ENCODE results near the gene ARID4B.
"Not testable (repeated sequence)": the region's sequence is repeated elsewhere in the genome, so short reads cannot be mapped to it uniquely, and the experiment has no call there.

Gene ARID4B

GRCh38 chr1:235160957-235161684 lies 166.9 kb downstream of the ARID4B start, which contains the start of gene RBM34:
Gene RBM34 (minus strand): TSS chr1:235161250. CDS start chr1:235161226, 24 bp downstream.
- Histone ChIP-seq H3K79me2 (ENCODE audit: insufficient read depth, low read length) (peaks cover 41% of the 10 kb centered on the region), H3K9me2 (replicated peaks; ENCODE audit: insufficient read depth, low read length) (no peaks in the 10 kb centered on the region), H2AFZ (ENCODE audit: low read depth, low read length, severe bottlenecking) (peak within 1 kb of the TSS; percentile 76), H3K9me3 (ENCODE audit: insufficient read depth, low read length) (no peaks in the 10 kb centered on the region), H3K4me2 (ENCODE audit: low read depth, low read length, poor library complexity, severe bottlenecking) (peak within 1 kb of the TSS; percentile 91), H4K20me1 (ENCODE audit: low read depth, low read length) (no peaks in the 10 kb centered on the region; the same call in 1 of the 2 replicates), H3K9ac (ENCODE audit: low read length) (peak within 1 kb of the TSS; percentile 82), H3F3A (ENCODE audit: insufficient read depth) (peaks cover 6% of the 10 kb centered on the region; the same call in 1 of the 2 replicates), H3K27ac (ENCODE audit: low read depth, low read length) (peak within 1 kb of the TSS; percentile 49), H3K4me3 (ENCODE audit: insufficient read depth, low read length, poor library complexity, severe bottlenecking) (peak within 1 kb of the TSS; percentile 86), H3K36me3 (ENCODE audit: low read length) (peaks cover 8% of the 10 kb centered on the region; the same call in 1 of the 2 replicates), H3K27me3 (ENCODE audit: low read length) (no peaks in the 10 kb centered on the region)
- TF ChIP-seq EZH2phosphoT487 (conservative IDR thresholded peaks at IDR 0.05; ENCODE audit: low read length) = no peak
- no peak for TF ChIP-seq CTCF (IDR thresholded peaks at IDR 0.05; ENCODE audit: insufficient read depth, low read length, poor library complexity, severe bottlenecking)

- no peaks in the 10 kb centered on the region for H3K27me3 ChIP-seq (ENCODE audit: low read length)
- peak overlapping the region; percentile 49 for H3K27ac ChIP-seq (ENCODE audit: low read depth, low read length)
- no peaks in the 10 kb centered on the region; the same call in 1 of the 2 replicates for H4K20me1 ChIP-seq (ENCODE audit: low read depth, low read length)
- H3K4me3 ChIP-seq (ENCODE audit: insufficient read depth, low read length, poor library complexity, severe bottlenecking) = peak overlapping the region; percentile 86
- peak overlapping the region; percentile 76 for H2AFZ ChIP-seq (ENCODE audit: low read depth, low read length, severe bottlenecking)
- H3K4me2 ChIP-seq (ENCODE audit: low read depth, low read length, poor library complexity, severe bottlenecking) = peak overlapping the region; percentile 91
- peak overlapping the region; percentile 82 for H3K9ac ChIP-seq (ENCODE audit: low read length)
- peaks cover 8% of the 10 kb centered on the region; the same call in 1 of the 2 replicates for H3K36me3 ChIP-seq (ENCODE audit: low read length)
- H3K9me3 ChIP-seq (ENCODE audit: insufficient read depth, low read length) = no peaks in the 10 kb centered on the region
- H3K9me2 ChIP-seq (replicated peaks; ENCODE audit: insufficient read depth, low read length) = no peaks in the 10 kb centered on the region
- no peak for TF ChIP-seq CTCF (IDR thresholded peaks at IDR 0.05; ENCODE audit: insufficient read depth, low read length, poor library complexity, severe bottlenecking)
- no peak for TF ChIP-seq EZH2phosphoT487 (conservative IDR thresholded peaks at IDR 0.05; ENCODE audit: low read length)
- H3K79me2 ChIP-seq (ENCODE audit: insufficient read depth, low read length) = peaks cover 44% of the 10 kb centered on the region
- peaks cover 6% of the 10 kb centered on the region; the same call in 1 of the 2 replicates for H3F3A ChIP-seq (ENCODE audit: insufficient read depth)
Observed at GRCh38 chr1:235160383-235160956, 167.5 kb downstream of the ARID4B start.

GRCh38 chr1:235159930-235160329 lies 168.0 kb downstream of the ARID4B start:
- Histone ChIP-seq H3K79me2 (ENCODE audit: insufficient read depth, low read length) (peaks cover 49% of the 10 kb centered on the region), H3K4me2 (ENCODE audit: low read depth, low read length, poor library complexity, severe bottlenecking) (peak overlapping the region; percentile 91), H3K9ac (ENCODE audit: low read length) (peak overlapping the region; percentile 82), H3K4me3 (ENCODE audit: insufficient read depth, low read length, poor library complexity, severe bottlenecking) (peak overlapping the region; percentile 86)
- H3K36me3 ChIP-seq (ENCODE audit: low read length); H4K20me1 ChIP-seq (ENCODE audit: low read depth, low read length); H3K27ac ChIP-seq (ENCODE audit: low read depth, low read length); H3K9me2 ChIP-seq (replicated peaks; ENCODE audit: insufficient read depth, low read length); H3F3A ChIP-seq (ENCODE audit: insufficient read depth); H2AFZ ChIP-seq (ENCODE audit: low read depth, low read length, severe bottlenecking); H3K9me3 ChIP-seq (ENCODE audit: insufficient read depth, low read length); H3K27me3 ChIP-seq (ENCODE audit: low read length): not testable (repeated sequence)

- not testable (repeated sequence) for H3K4me2 ChIP-seq (ENCODE audit: low read depth, low read length, poor library complexity, severe bottlenecking); H3K9me2 ChIP-seq (replicated peaks; ENCODE audit: insufficient read depth, low read length); H4K20me1 ChIP-seq (ENCODE audit: low read depth, low read length); H3K9ac ChIP-seq (ENCODE audit: low read length); H3K27ac ChIP-seq (ENCODE audit: low read depth, low read length); H3K27me3 ChIP-seq (ENCODE audit: low read length); H2AFZ ChIP-seq (ENCODE audit: low read depth, low read length, severe bottlenecking); H3F3A ChIP-seq (ENCODE audit: insufficient read depth); H3K4me3 ChIP-seq (ENCODE audit: insufficient read depth, low read length, poor library complexity, severe bottlenecking); H3K9me3 ChIP-seq (ENCODE audit: insufficient read depth, low read length)
- Histone ChIP-seq H3K36me3 (ENCODE audit: low read length) (peaks cover 15% of the 10 kb centered on the region; the same call in 1 of the 2 replicates), H3K79me2 (ENCODE audit: insufficient read depth, low read length) (peaks cover 51% of the 10 kb centered on the region)
Observed at GRCh38 chr1:235159284-235159683, 168.7 kb downstream of the ARID4B start.
